HepG2 (cell line): ENCODE results near the gene SLC35F4. TPM values are rescaled to one million over a fixed set of nuclear protein-coding genes. Genes with fewer than 3 reads are reported as not detected.

Source experiments
- ATAC-seq: fragments of 200-7000 bp; cut with Tn5 transposase; 3 replicates; pipeline ENCODE4 v1.9.1; 2020; ENCODE audit warnings: mild to moderate bottlenecking, moderate library complexity
- BruUV-seq: library from RNA; stranded (reverse); fragments of 400-500 nt; replicated peaks from 2 replicates; lab custom pipeline; 2021; lab: Mats Ljungman, UMichigan
- CTCF ChIA-PET: fragments of 300-600 bp; formaldehyde crosslinking; extraction: SDS; loops from one replicate; lab custom pipeline; 2021; ENCODE audit warnings: low total read pairs, inconsistent platforms, low intra/inter-chr PET ratio; lab: Yijun Ruan, JAX
- POLR2A ChIA-PET: fragments of 350-600 bp; sonication (Branson Sonifier 250); formaldehyde crosslinking; loops from one replicate; lab custom pipeline; 2020; ENCODE audit warnings: antibody characterized with exemption, inconsistent platforms; lab: Yijun Ruan, JAX
- DNase-seq: peaks from one replicate; pipeline ENCODE4 v3.0.0-alpha.2; 2015; ENCODE audit warnings: low spot score
- FAIRE-seq: peaks from 3 replicates; lab custom pipeline; 2011; peaks lifted over from hg19 to GRCh38; lab: Jason Lieb, UNC
- H2AFZ ChIP-seq: one replicate; pipeline ENCODE4 v1.6.1; 2011; ENCODE audit warnings: low read length, inconsistent platforms
- H3K27ac ChIP-seq: fragments of 300-600 bp; 3 replicates; pipeline ENCODE4 v1.8.0; 2011; ENCODE audit warnings: mixed run types, mild to moderate bottlenecking, mixed read lengths, low read length, inconsistent platforms; ENCODE audit not compliant: insufficient read depth; ENCODE audit errors: extremely low read length
- H3K27me3 ChIP-seq, 2 experiments: fragments of 200-600 bp in 1 of 2; 2 replicates in 1 of 2; 3 replicates in 1 of 2; pipeline versions ENCODE4 v1.6.0 to v1.8.0; 2011; ENCODE audit warnings: low read length in 2 of 2, mild to moderate bottlenecking in 2 of 2, moderate library complexity in 2 of 2, inconsistent platforms in 1 of 2; ENCODE audit not compliant: insufficient read depth in 2 of 2, control insufficient read depth in 1 of 2
- H3K36me3 ChIP-seq, 2 experiments: fragments of 200-600 bp in 1 of 2; replicated peaks in 1 of 2; 2 replicates in 1 of 2; 3 replicates in 1 of 2; pipeline versions ENCODE4 v1.5.1 to v1.8.0; 2011; ENCODE audit warnings: low read length in 2 of 2, inconsistent platforms in 1 of 2; ENCODE audit not compliant: insufficient read depth in 2 of 2, control insufficient read depth in 1 of 2
- H3K4me1 ChIP-seq: 2 replicates; pipeline ENCODE4 v1.5.1; 2012; ENCODE audit warnings: low read length, inconsistent platforms; ENCODE audit not compliant: insufficient read depth
- H3K4me2 ChIP-seq: 2 replicates; pipeline ENCODE4 v1.6.0; 2011; ENCODE audit warnings: low read depth, low read length, inconsistent platforms
- H3K4me3 ChIP-seq, 3 experiments: fragments of 200-600 bp in 1 of 3; sonication (generic), shearing (Covaris generic) in 1 of 3; replicated peaks in 1 of 3; 2 replicates each; pipeline ENCODE4 v1.5.1; 2011 to 2016; ENCODE audit warnings: low read length in 3 of 3, inconsistent platforms in 2 of 3, low read depth in 2 of 3, mild to moderate bottlenecking in 2 of 3, control low read depth in 1 of 3, mixed read lengths in 1 of 3; ENCODE audit not compliant: insufficient read depth in 1 of 3
- H3K79me2 ChIP-seq: one replicate; pipeline ENCODE4 v1.6.1; 2011; ENCODE audit warnings: low read length, inconsistent platforms; ENCODE audit not compliant: insufficient read depth
- H3K9ac ChIP-seq: 2 replicates; pipeline ENCODE4 v1.6.0; 2011; ENCODE audit warnings: mild to moderate bottlenecking, low read depth, low read length, inconsistent platforms; ENCODE audit not compliant: insufficient read depth
- H3K9me3 ChIP-seq: 2 replicates; pipeline ENCODE4 v1.5.1; 2012; ENCODE audit warnings: mild to moderate bottlenecking, low read length
- H4K20me1 ChIP-seq: 2 replicates; pipeline ENCODE4 v1.6.0; 2011; ENCODE audit warnings: inconsistent platforms, mild to moderate bottlenecking, low read length, moderate library complexity; ENCODE audit not compliant: insufficient read depth
- CAMTA2 ChIP-seq: sonication (generic); formaldehyde crosslinking; IDR thresholded peaks from 2 replicates; pipeline ENCODE4 v1.4.0; 2020; ENCODE audit warnings: mild to moderate bottlenecking, missing genetic modification reagents, borderline replicate concordance
- CREM ChIP-seq, 2 experiments: sonication (generic) in 1 of 2; formaldehyde crosslinking in 1 of 2; IDR thresholded peaks; 2 replicates each; pipeline versions ENCODE4 v1.4.0 to v1.6.1; 2016 to 2020; ENCODE audit warnings: antibody characterized with exemption in 1 of 2, mild to moderate bottlenecking in 1 of 2, missing genetic modification reagents in 1 of 2
- MAFF ChIP-seq: IDR thresholded peaks from 2 replicates; pipeline ENCODE4 v1.6.1; 2011; ENCODE audit warnings: low read depth, low read length, improper control_type of control experiment
- MAFG ChIP-seq: sonication (generic); formaldehyde crosslinking; IDR thresholded peaks from 2 replicates; pipeline ENCODE4 v1.5.1; 2020; ENCODE audit warnings: mild to moderate bottlenecking, missing genetic modification reagents
- NFIB ChIP-seq: sonication (generic); formaldehyde crosslinking; IDR thresholded peaks from 2 replicates; pipeline ENCODE4 v1.9.0; 2021; ENCODE audit warnings: missing genetic modification reagents, mild to moderate bottlenecking, borderline replicate concordance
- PHF5A ChIP-seq: IDR thresholded peaks from one replicate; pipeline ENCODE4 v1.6.1; 2018; ENCODE audit warnings: low read depth, missing genetic modification reagents; ENCODE audit not compliant: unreplicated experiment
- SP2 ChIP-seq: sonication (generic); formaldehyde crosslinking; IDR thresholded peaks from 2 replicates; pipeline ENCODE4 v1.5.1; 2020; ENCODE audit warnings: mild to moderate bottlenecking, missing genetic modification reagents
- TCF12 ChIP-seq, 2 experiments: fragments of 450-650 bp in 1 of 2; sonication (generic) in 1 of 2; formaldehyde crosslinking in 1 of 2; IDR thresholded peaks; 2 replicates each; pipeline versions ENCODE4 v1.6.1 to v1.8.0; 2017 to 2022; ENCODE audit warnings: antibody characterized with exemption in 1 of 2, mild to moderate bottlenecking in 1 of 2, missing genetic modification reagents in 1 of 2, moderate library complexity in 1 of 2
- TGIF2 ChIP-seq: IDR thresholded peaks from 2 replicates; pipeline ENCODE4 v1.6.1; 2016; ENCODE audit warnings: control low read depth, missing compliant biosample characterization
- ZBTB40 ChIP-seq, 2 experiments: fragments of 450-650 bp in 1 of 2; sonication (generic) in 1 of 2; formaldehyde crosslinking in 1 of 2; IDR thresholded peaks; 2 replicates each; pipeline versions ENCODE4 v1.6.1 to v1.8.0; 2016 to 2022; ENCODE audit warnings: antibody characterized with exemption in 1 of 2, mild to moderate bottlenecking in 1 of 2, missing genetic modification reagents in 1 of 2
- ZEB1 ChIP-seq: IDR thresholded peaks from 2 replicates; pipeline ENCODE4 v1.6.1; 2012; ENCODE audit warnings: mild to moderate bottlenecking, low read depth, inconsistent platforms; ENCODE audit not compliant: insufficient replicate concordance
- ZNF782 ChIP-seq: sonication (generic); formaldehyde crosslinking; IDR thresholded peaks from 2 replicates; pipeline ENCODE4 v1.4.0; 2020; ENCODE audit warnings: missing genetic modification reagents, mild to moderate bottlenecking, borderline replicate concordance
- ZSCAN25 ChIP-seq: sonication (generic); formaldehyde crosslinking; IDR thresholded peaks from 2 replicates; pipeline ENCODE4 v1.8.0; 2022; ENCODE audit warnings: mild to moderate bottlenecking, missing genetic modification reagents
- WGBS: methylation state at CpG from one replicate; pipeline ENCODE4 v1.1.6; 2017; ENCODE audit warnings: low lambda C conversion rate; 5-methylcytosine and 5-hydroxymethylcytosine counted together
- in situ Hi-C: cut with HindIII; loops from 2 replicates; pipeline ENCODE4 v1.10.0; 2017; ENCODE audit warnings: low pct_unique_long_range_greater_than_20kb; ENCODE audit not compliant: extremely low pct_ligation_motif_present
- intact Hi-C: fragments of 100-400 bp; cut with micrococcal nuclease; formaldehyde crosslinking; loops from one replicate; pipeline ENCODE4 v1.10.0; 2022; ENCODE audit not compliant: unreplicated experiment
- polyA plus RNA-seq, 8 experiments: library from polyadenylated mRNA; depleted of rRNA in 3 of 8; stranded (reverse) in 7 of 8; unstranded in 1 of 8; fragments of >200 nt; fragmentation: Illumina TruSeq in 4 of 8; extraction: Trizol in 4 of 8; gene quantifications; 2 replicates each; pipeline versions ENCODE4 v1.2.1 to v1.2.3, GENCODE V29; 2011 to 2016; ENCODE audit warnings: low read depth in 4 of 8, missing spikeins in 1 of 8, mixed read lengths in 1 of 8; ENCODE audit not compliant: insufficient read depth in 1 of 8
- total RNA-seq, 5 experiments: library from RNA; depleted of rRNA; stranded (reverse); fragments of >200 nt; fragmentation: Illumina TruSeq; extraction: Trizol; gene quantifications; 2 replicates each; pipeline ENCODE4 v1.2.3, GENCODE V29; 2016; ENCODE audit warnings: low read depth in 1 of 5
- TF ChIP-seq, protein P1 (sequence below): sonication (generic); formaldehyde crosslinking; IDR thresholded peaks from 2 replicates; pipeline ENCODE4 v1.9.0; 2022; ENCODE audit warnings: low read depth, missing genetic modification reagents

The SLC35F4 gene
- total and polyA plus RNA-seq, 2 of the 13 experiments (the other 11 are each of a cell fraction or from before 2014, with no cell fraction given), result not detected

- WGBS, result 17% methylated on average over 3 of the region's 3 CpGs
- Histone ChIP-seq H3K27me3 (no peaks in the 10 kb centered on the region; a peak in 1 of 5 replicates), H3K79me2 (no peaks in the 10 kb centered on the region), H2AFZ (no peak overlapping the region), H3K4me1 (no peaks in the 10 kb centered on the region), H3K36me3 (no peaks in the 10 kb centered on the region), H4K20me1 (no peaks in the 10 kb centered on the region), H3K9me3 (no peaks in the 10 kb centered on the region), H3K27ac (no peak overlapping the region), H3K9ac (no peak overlapping the region), H3K4me3 (no peak overlapping the region), H3K4me2 (no peak overlapping the region)
- in situ Hi-C loops (no loop called here), intact Hi-C loops (no loop called here)
- FAIRE-seq (no peak), ATAC-seq (no peak), DNase-seq (no peak)
- CTCF ChIA-PET, result no interaction called here
- POLR2A ChIA-PET, result no interaction called here
- BruUV-seq, result no TSS peak
- TF ChIP-seq ZNF782 (CRISPR knock-in tag) (no peak), TGIF2 (CRISPR knock-in tag) (no peak), ZEB1 (no peak), NFIB (CRISPR knock-in tag) (no peak), SP2 (CRISPR knock-in tag) (no peak), ZSCAN25 (CRISPR knock-in tag) (no peak), ZBTB40 (IDR thresholded peaks at IDR 0.05) (no peak), ZBTB40 (CRISPR knock-in tag; IDR thresholded peaks at IDR 0.05) (no peak), TCF12 (IDR thresholded peaks at IDR 0.05) (no peak), TCF12 (CRISPR knock-in tag; IDR thresholded peaks at IDR 0.05) (no peak), MAFF (no peak), CREM (IDR thresholded peaks at IDR 0.05) (no peak), CREM (CRISPR knock-in tag; IDR thresholded peaks at IDR 0.05) (no peak), CAMTA2 (no peak), PHF5A (CRISPR knock-in tag) (no peak), MAFG (no peak)
- TF ChIP-seq, protein P1, sequence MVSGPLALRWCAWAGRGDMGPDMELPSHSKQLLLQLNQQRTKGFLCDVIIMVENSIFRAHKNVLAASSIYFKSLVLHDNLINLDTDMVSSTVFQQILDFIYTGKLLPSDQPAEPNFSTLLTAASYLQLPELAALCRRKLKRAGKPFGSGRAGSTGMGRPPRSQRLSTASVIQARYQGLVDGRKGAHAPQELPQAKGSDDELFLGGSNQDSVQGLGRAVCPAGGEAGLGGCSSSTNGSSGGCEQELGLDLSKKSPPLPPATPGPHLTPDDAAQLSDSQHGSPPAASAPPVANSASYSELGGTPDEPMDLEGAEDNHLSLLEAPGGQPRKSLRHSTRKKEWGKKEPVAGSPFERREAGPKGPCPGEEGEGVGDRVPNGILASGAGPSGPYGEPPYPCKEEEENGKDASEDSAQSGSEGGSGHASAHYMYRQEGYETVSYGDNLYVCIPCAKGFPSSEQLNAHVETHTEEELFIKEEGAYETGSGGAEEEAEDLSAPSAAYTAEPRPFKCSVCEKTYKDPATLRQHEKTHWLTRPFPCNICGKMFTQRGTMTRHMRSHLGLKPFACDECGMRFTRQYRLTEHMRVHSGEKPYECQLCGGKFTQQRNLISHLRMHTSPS (CRISPR knock-in tag), result no peak
Measured at GRCh38 chr14:57834961-57835360, 30.9 kb downstream of the SLC35F4 start.
